ENCODE results near the gene FER.

- TF ChIP-seq CTCF (IDR thresholded peaks at IDR 0.05), result no peak
- no peak for TF ChIP-seq EP300 (IDR thresholded peaks at IDR 0.05)
Observed at GRCh38 chr5:109027983-109028607, 280.4 kb downstream of the FER start.
